ENCODE data around the gene MED14.

- TF ChIP-seq CTCF (conservative IDR thresholded peaks at IDR 0.05; ENCODE audit: low read depth, low read length), result no peak
- TF ChIP-seq RAD21 (IDR thresholded peaks at IDR 0.05; ENCODE audit: low read length), result no peak
- TF ChIP-seq POLR2A (IDR thresholded peaks at IDR 0.05; ENCODE audit: low read depth, low read length), result no peak
- no peak for TF ChIP-seq RFX5 (IDR thresholded peaks at IDR 0.05; ENCODE audit: low read depth, low read length)
- TF ChIP-seq RCOR1 (IDR thresholded peaks at IDR 0.05; ENCODE audit: insufficient replicate concordance, low read length), result no peak
- no peak for TF ChIP-seq CEBPB (IDR thresholded peaks at IDR 0.05; ENCODE audit: low read depth, low read length)
Measured at GRCh38 chrX:40780951-40781350, 45.6 kb upstream of the MED14 start.

Measured in IMR-90 (cell line).